ENCODE results near the gene RPGRIP1L. TPM values are rescaled to one million over a fixed set of nuclear protein-coding genes. Genes with fewer than 3 reads are reported as not detected.

RPGRIP1L gene
- total and polyA plus RNA-seq, 2 of the 8 experiments (the other 6 are each of a cell fraction or from before 2014, with no cell fraction given), result 4.0 to 13.7 TPM

DNA sequence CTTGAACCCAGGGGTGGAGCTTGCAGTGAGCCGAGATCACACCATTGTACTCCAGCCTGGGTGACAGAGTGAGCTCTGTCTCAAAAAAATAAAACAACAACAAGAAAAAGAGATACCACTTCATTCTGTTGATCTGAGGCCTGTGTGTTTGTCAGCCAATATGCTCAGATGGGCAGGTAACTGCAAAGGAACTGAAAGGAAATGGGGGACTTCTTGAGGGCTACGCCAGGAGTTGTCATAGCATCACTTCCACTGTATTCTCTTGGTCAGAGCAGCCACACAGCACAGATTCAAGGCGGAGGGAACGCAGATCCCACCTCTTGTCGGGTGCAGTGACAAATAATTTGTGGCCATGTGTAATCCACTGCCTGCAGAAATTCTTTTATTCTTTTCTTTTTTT, 126.8 kb downstream of the RPGRIP1L start:
- H3K9me3 ChIP-seq (ENCODE audit: insufficient read depth in 2 of 2, low read depth in 1 of 2, low read length in 1 of 2), result 0 out of 4 replicates have a peak, but pooled peaks cover 0 to 3% of the 10 kb centered on the region in 2 experiments
- DNase-seq (ENCODE audit: low read depth in 1 of 2, low spot score in 2 of 2), result no peak
- H4K8ac ChIP-seq (ENCODE audit: extremely low read depth, insufficient read depth, low read length), result no peak overlapping the region
- H2BK12ac ChIP-seq (ENCODE audit: low read depth, low read length), result no peak overlapping the region
- no peak overlapping the region for H4K91ac ChIP-seq (replicated peaks; ENCODE audit: insufficient read length, low read length)
- H3K4me1 ChIP-seq (replicated peaks in 1 of 4; ENCODE audit: control insufficient read depth in 3 of 4, insufficient read depth in 4 of 4, low read length in 3 of 4), result no peaks in the 10 kb centered on the region
- no peaks in the 10 kb centered on the region for H3K79me1 ChIP-seq (ENCODE audit: low read depth, low read length)
- 0 out of 2 replicates have a peak overlapping the region, but pooled peaks have one; percentile 11 for H2AFZ ChIP-seq (ENCODE audit: low read length)
- POLR2A ChIA-PET (ENCODE audit: partially characterized antibody), result no interaction called here
- no peak overlapping the region for H3K4me3 ChIP-seq (ENCODE audit: extremely low read depth in 1 of 4, insufficient read depth in 2 of 4, low read depth in 3 of 4, low read length in 4 of 4)
- no peak overlapping the region for H3K56ac ChIP-seq (replicated peaks; ENCODE audit: insufficient read length, low read depth, low read length)
- no peak overlapping the region for H3K4me2 ChIP-seq (ENCODE audit: insufficient read depth in 1 of 2, low read depth in 2 of 2, low read length in 2 of 2)
- no peaks in the 10 kb centered on the region for H4K20me1 ChIP-seq (replicated peaks in 1 of 2; ENCODE audit: control insufficient read depth in 1 of 2, insufficient read depth in 2 of 2, low read length in 2 of 2)
- FAIRE-seq, result no peak
- no peak overlapping the region for H3K23ac ChIP-seq (ENCODE audit: insufficient read length)
- H3K18ac ChIP-seq (ENCODE audit: extremely low read depth, low read length), result no peak overlapping the region
- WGBS, 2 experiments (ENCODE audit: extremely low coverage in 1 of 2, insufficient coverage in 1 of 2, insufficient read length in 1 of 2, insufficient replicate concordance in 2 of 2, low coverage in 1 of 2, low lambda C conversion rate in 2 of 2, missing lambda C conversion rate in 1 of 2), result 79% methylated on average over 5 of the region's 5 CpGs; no CpG with 5 or more reads in 1 of the 2 experiments
- no peak overlapping the region for H3K4ac ChIP-seq (replicated peaks; ENCODE audit: insufficient read length, low read depth, low read length)
- no peak overlapping the region for H2AK5ac ChIP-seq (ENCODE audit: low read depth, low read length)
- CTCF ChIA-PET (ENCODE audit: partially characterized antibody), result interaction anchor here (1.2 kb wide), 1 partner anchor 13 kb away, joined by 3 read pairs; no protein-coding TSS in a partner anchor
- no peak overlapping the region for H2BK120ac ChIP-seq (replicated peaks; ENCODE audit: low read depth, low read length)
- no peak overlapping the region for H3K27ac ChIP-seq (ENCODE audit: low read depth, low read length)
- H3K14ac ChIP-seq (ENCODE audit: insufficient read length), result no peak overlapping the region
- no peak overlapping the region for H2BK15ac ChIP-seq (ENCODE audit: low read length)
- H2BK5ac ChIP-seq (ENCODE audit: low read depth, low read length), result no peak overlapping the region
- H3K79me2 ChIP-seq (ENCODE audit: control insufficient read depth in 1 of 2, insufficient read depth in 2 of 2, low read length in 2 of 2), result no peaks in the 10 kb centered on the region
- H2BK20ac ChIP-seq (ENCODE audit: low read length), result no peak overlapping the region
- H4K5ac ChIP-seq (ENCODE audit: insufficient read length, low read depth, low read length), result no peak overlapping the region
- no peak overlapping the region for H3K9ac ChIP-seq (replicated peaks in 1 of 4; ENCODE audit: extremely low read depth in 1 of 4, low read depth in 3 of 4, low read length in 3 of 4)
- no peaks in the 10 kb centered on the region for H3K27me3 ChIP-seq (replicated peaks in 1 of 4; ENCODE audit: control insufficient read depth in 3 of 4, extremely low read depth in 1 of 4, insufficient read depth in 3 of 4, low read length in 3 of 4)
- no peaks in the 10 kb centered on the region for H3K36me3 ChIP-seq (ENCODE audit: control insufficient read depth in 2 of 4, insufficient read depth in 4 of 4, low read length in 3 of 4)
- no peaks in the 10 kb centered on the region; the same call in 1 of the 2 replicates for H3K23me2 ChIP-seq (ENCODE audit: low read depth, low read length)
- TF ChIP-seq SIRT6 (IDR thresholded peaks at IDR 0.05; ENCODE audit: low read length) (no peak), KDM1A (IDR thresholded peaks at IDR 0.05; ENCODE audit: borderline replicate concordance, low read length) (no peak), PHF8 (conservative IDR thresholded peaks at IDR 0.05; ENCODE audit: low read depth, low read length) (no peak), MAFK (IDR thresholded peaks at IDR 0.05; ENCODE audit: low read depth, low read length) (no peak), TAF1 (IDR thresholded peaks at IDR 0.05; ENCODE audit: low read depth, low read length) (no peak), ASH2L (IDR thresholded peaks at IDR 0.05; ENCODE audit: low read length) (no peak), JUND (IDR thresholded peaks at IDR 0.05; ENCODE audit: low read length) (no peak), FOSL1 (IDR thresholded peaks at IDR 0.05; ENCODE audit: insufficient read depth, low read depth, low read length) (no peak), NRF1 (IDR thresholded peaks at IDR 0.05; ENCODE audit: low read depth, low read length) (no peak), SAP30 (IDR thresholded peaks at IDR 0.05; ENCODE audit: insufficient read depth, insufficient replicate concordance, low read length) (no peak), SP2 (IDR thresholded peaks at IDR 0.05; ENCODE audit: low read length) (no peak), RXRA (IDR thresholded peaks at IDR 0.05; ENCODE audit: insufficient read depth, low read depth, low read length) (no peak), CBX5 (IDR thresholded peaks at IDR 0.05; ENCODE audit: low read depth, low read length) (no peak), TCF12 (IDR thresholded peaks at IDR 0.05; ENCODE audit: low read depth, low read length) (no peak)
- TF ChIP-seq, protein P1, sequence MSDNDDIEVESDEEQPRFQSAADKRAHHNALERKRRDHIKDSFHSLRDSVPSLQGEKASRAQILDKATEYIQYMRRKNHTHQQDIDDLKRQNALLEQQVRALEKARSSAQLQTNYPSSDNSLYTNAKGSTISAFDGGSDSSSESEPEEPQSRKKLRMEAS (IDR thresholded peaks at IDR 0.05), result no peak

Data from H1 (cell line).